ENCODE results near the gene ATP8B4.

DNA sequence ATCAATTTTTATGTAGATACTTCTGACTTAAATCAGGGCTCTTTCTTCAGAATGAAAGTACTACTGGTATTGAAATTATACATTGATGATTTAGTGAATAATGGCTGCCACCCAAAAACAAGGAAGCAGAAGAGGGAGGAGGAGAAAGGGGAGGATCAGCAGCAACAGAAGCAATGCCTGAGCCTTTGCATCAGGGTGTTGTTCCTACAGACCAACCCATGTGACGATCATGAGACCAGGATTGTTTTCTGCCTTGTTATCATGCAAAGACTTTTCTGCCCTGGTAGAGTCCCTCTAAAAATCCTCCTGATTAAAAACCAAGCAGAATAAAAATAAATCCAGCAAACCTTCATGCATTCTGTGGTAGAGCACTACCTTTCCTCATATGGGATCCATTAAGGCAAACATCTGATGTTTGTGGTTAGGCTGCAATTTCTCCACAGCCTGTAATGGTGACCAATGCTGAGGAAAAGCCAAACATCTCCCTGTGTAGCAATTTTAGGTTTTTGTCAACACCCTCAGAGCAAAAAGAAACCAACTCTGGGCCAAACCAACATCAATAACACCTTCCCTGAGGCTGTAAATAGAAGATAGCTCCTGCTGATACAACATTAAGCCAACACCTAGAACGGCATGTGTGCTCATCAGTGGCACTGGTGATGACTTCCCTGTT, 191.7 kb downstream of the ATP8B4 start:
- no peak for TF ChIP-seq EZH2 (IDR thresholded peaks at IDR 0.05; ENCODE audit: insufficient read depth, poor library complexity, severe bottlenecking)
- no peak for TF ChIP-seq EZH2phosphoT487 (IDR thresholded peaks at IDR 0.05; ENCODE audit: insufficient read depth, low read depth)

Measured in GM23248 (cell line).